SK-N-SH treated with all-trans-retinoic acid at 6 μM for 48 hours (cell line): Measurements from ENCODE around the gene AQP5.

Experiments used
- ATAC-seq: fragments of 200-7000 bp; cut with Tn5 transposase; 3 replicates; pipeline ENCODE4 v1.9.1; 2020; ENCODE audit warnings: mild to moderate bottlenecking, moderate library complexity
- ARNTL ChIP-seq: fragments of 450-650 bp; formaldehyde crosslinking; IDR thresholded peaks from 2 replicates; pipeline ENCODE4 v1.5.0; 2020; ENCODE audit warnings: low read depth, mild to moderate bottlenecking, moderate library complexity, borderline replicate concordance
- BACH2 ChIP-seq: fragments of 250-450 bp; sonication (Bioruptor Pico); IDR thresholded peaks from 2 replicates; pipeline ENCODE4 v1.9.0; 2021; ENCODE audit warnings: mild to moderate bottlenecking, borderline replicate concordance
- CREB5 ChIP-seq: fragments of 250-450 bp; sonication (Bioruptor Pico); IDR thresholded peaks from 2 replicates; pipeline ENCODE4 v1.5.1; 2020; ENCODE audit warnings: low read depth, mild to moderate bottlenecking, moderate library complexity
- CSDC2 ChIP-seq: fragments of 250-450 bp; sonication (Bioruptor Pico); IDR thresholded peaks from 2 replicates; pipeline ENCODE4 v1.5.0; 2020; ENCODE audit warnings: mild to moderate bottlenecking, moderate library complexity
- CSRNP3 ChIP-seq: fragments of 250-450 bp; sonication (Bioruptor Pico); IDR thresholded peaks from 2 replicates; pipeline ENCODE4 v1.5.1; 2021; ENCODE audit warnings: mild to moderate bottlenecking, moderate library complexity
- ESRRG ChIP-seq: fragments of 250-450 bp; sonication (Bioruptor Pico); IDR thresholded peaks from 2 replicates; pipeline ENCODE4 v1.6.1; 2021; ENCODE audit warnings: mild to moderate bottlenecking
- GLIS3 ChIP-seq: fragments of 250-450 bp; sonication (Bioruptor Pico); IDR thresholded peaks from 2 replicates; pipeline ENCODE4 v1.5.0; 2020; ENCODE audit warnings: mild to moderate bottlenecking, moderate library complexity
- ISL1 ChIP-seq: fragments of 250-450 bp; sonication (Bioruptor Pico); IDR thresholded peaks from 2 replicates; pipeline ENCODE4 v2.1.2; 2022; ENCODE audit warnings: mild to moderate bottlenecking, moderate library complexity
- PATZ1 ChIP-seq: fragments of 250-450 bp; sonication (Bioruptor Pico); IDR thresholded peaks from 2 replicates; pipeline ENCODE4 v1.8.0; 2020; ENCODE audit warnings: mild to moderate bottlenecking, moderate library complexity, borderline replicate concordance
- POU6F1 ChIP-seq: fragments of 250-450 bp; sonication (Bioruptor Pico); IDR thresholded peaks from 2 replicates; pipeline ENCODE4 v1.8.0; 2021; ENCODE audit warnings: low read depth, mild to moderate bottlenecking, moderate library complexity, borderline replicate concordance
- PPARA ChIP-seq: fragments of 250-450 bp; sonication (Bioruptor Pico); IDR thresholded peaks from 2 replicates; pipeline ENCODE4 v1.5.0; 2020; ENCODE audit warnings: mild to moderate bottlenecking, borderline replicate concordance
- RARB ChIP-seq: fragments of 250-450 bp; sonication (Bioruptor Pico); IDR thresholded peaks from 2 replicates; pipeline ENCODE4 v1.8.0; 2021; ENCODE audit warnings: mild to moderate bottlenecking, moderate library complexity
- SNAI2 ChIP-seq: fragments of 250-450 bp; sonication (Bioruptor Pico); IDR thresholded peaks from 2 replicates; pipeline ENCODE4 v1.5.0; 2020; ENCODE audit warnings: mild to moderate bottlenecking, moderate library complexity
- TCF4 ChIP-seq: fragments of 250-450 bp; sonication (Bioruptor Pico); IDR thresholded peaks from 2 replicates; pipeline ENCODE4 v1.8.0; 2021; ENCODE audit warnings: mild to moderate bottlenecking, moderate library complexity, borderline replicate concordance
- TOX ChIP-seq: fragments of 250-450 bp; sonication (Bioruptor Pico); IDR thresholded peaks from 2 replicates; pipeline ENCODE4 v1.8.0; 2021; ENCODE audit warnings: mild to moderate bottlenecking, moderate library complexity, borderline replicate concordance
- TSHZ2 ChIP-seq: fragments of 250-450 bp; sonication (Bioruptor Pico); IDR thresholded peaks from 2 replicates; pipeline ENCODE4 v1.5.0; 2020; ENCODE audit warnings: mild to moderate bottlenecking, moderate library complexity
- ZC3H10 ChIP-seq: fragments of 250-450 bp; sonication (Bioruptor Pico); IDR thresholded peaks from 2 replicates; pipeline ENCODE4 v1.5.1; 2021; ENCODE audit warnings: mild to moderate bottlenecking, moderate library complexity
- ZFP3 ChIP-seq: fragments of 250-450 bp; sonication (Bioruptor Pico); IDR thresholded peaks from 2 replicates; pipeline ENCODE4 v1.5.0; 2020; ENCODE audit warnings: mild to moderate bottlenecking, moderate library complexity
- ZNF565 ChIP-seq: fragments of 450-650 bp; formaldehyde crosslinking; conservative IDR thresholded peaks from 2 replicates; pipeline ENCODE4 v1.5.0; 2020; ENCODE audit warnings: low read depth, mild to moderate bottlenecking, moderate library complexity
- ZNF70 ChIP-seq: fragments of 450-650 bp; formaldehyde crosslinking; IDR thresholded peaks from 2 replicates; pipeline ENCODE4 v1.5.0; 2020; ENCODE audit warnings: mild to moderate bottlenecking, moderate library complexity
- ZNF8 ChIP-seq: fragments of 450-650 bp; formaldehyde crosslinking; IDR thresholded peaks from 2 replicates; pipeline ENCODE4 v1.5.0; 2020; ENCODE audit warnings: mild to moderate bottlenecking, moderate library complexity

AQP5 gene

GRCh38 chr12:49969027-49969426 lies 7.4 kb downstream of the AQP5 start (continued):
- no peak for TF ChIP-seq TSHZ2 (CRISPR knock-in tag)

GRCh38 chr12:49969651-49970429 lies 8.2 kb downstream of the AQP5 start:
- TF ChIP-seq CSRNP3 (CRISPR knock-in tag) = no peak
- no peak for TF ChIP-seq ARNTL
- TF ChIP-seq ZNF8 (CRISPR knock-in tag) = no peak
- TF ChIP-seq POU6F1 = no peak
- TF ChIP-seq ISL1 = no peak
- ATAC-seq = no peak

- ATAC-seq = no peak
Measured at GRCh38 chr12:49970658-49971057, 9.0 kb downstream of the AQP5 start.

GRCh38 chr12:49971141-49971540 lies 9.5 kb downstream of the AQP5 start:
- TF ChIP-seq GLIS3 (CRISPR knock-in tag) (no peak), POU6F1 (no peak), ZNF70 (no peak), TOX (CRISPR knock-in tag) (no peak), SNAI2 (CRISPR knock-in tag) (no peak)
- TF ChIP-seq, all 23 proteins: peak for 0
- no peak for ATAC-seq

More at GRCh38 chr12:49970658-49971057, 9.0 kb downstream of the AQP5 start:
- no peak for TF ChIP-seq PATZ1 (CRISPR knock-in tag)
- TF ChIP-seq RARB (CRISPR knock-in tag) = no peak
- TF ChIP-seq TCF4 (CRISPR knock-in tag) = no peak
- TF ChIP-seq BACH2 = no peak
- TF ChIP-seq ZFP3 (CRISPR knock-in tag) = no peak
- TF ChIP-seq ZC3H10 (CRISPR knock-in tag) = no peak
- no peak for TF ChIP-seq PPARA (CRISPR knock-in tag)
- no peak for TF ChIP-seq CSDC2 (CRISPR knock-in tag)
- TF ChIP-seq ZNF8 (CRISPR knock-in tag) = no peak
- TF ChIP-seq ZNF565 (CRISPR knock-in tag) = no peak
- TF ChIP-seq CREB5 = no peak
- no peak for TF ChIP-seq ESRRG
- TF ChIP-seq TOX (CRISPR knock-in tag) = no peak
- TF ChIP-seq ZNF70 = no peak
- no peak for TF ChIP-seq ISL1
